CD4-positive, alpha-beta memory T cell (primary cell): Measurements from ENCODE around the gene C17orf100. TPM values are rescaled to one million over a fixed set of nuclear protein-coding genes. Genes with fewer than 3 reads are reported as not detected.

ENCODE experiments used
- CTCF ChIA-PET: fragments of 350-600 bp; sonication (Branson Sonifier 250); formaldehyde crosslinking; loops from one replicate; lab custom pipeline; 2021; ENCODE audit warnings: inconsistent platforms; ENCODE audit not compliant: partially characterized antibody; lab: Charles Lee
- POLR2A ChIA-PET: fragments of 350-600 bp; sonication (Branson Sonifier 250); formaldehyde crosslinking; loops from one replicate; lab custom pipeline; 2021; ENCODE audit not compliant: partially characterized antibody; lab: Charles Lee
- DNase-seq, 5 donors: peaks; one replicate each; pipeline versions ENCODE4 v3.0.0 to v3.0.0-alpha.2; 2020 to 2022; ENCODE audit warnings: mixed read lengths in 1 of 5
- H3K27ac ChIP-seq: one replicate; pipeline ENCODE4 v1.7.0; 2013; ENCODE audit warnings: low read depth, low read length
- H3K27me3 ChIP-seq: 2 replicates; pipeline ENCODE4 v1.7.0; 2013; ENCODE audit warnings: mild to moderate bottlenecking, low read length, moderate library complexity; ENCODE audit not compliant: insufficient read depth
- H3K36me3 ChIP-seq: 2 replicates; pipeline ENCODE4 v1.7.0; 2013; ENCODE audit warnings: mild to moderate bottlenecking, low read length, moderate library complexity; ENCODE audit not compliant: insufficient read depth
- H3K4me1 ChIP-seq: 2 replicates; pipeline ENCODE4 v1.7.0; 2013; ENCODE audit warnings: mild to moderate bottlenecking, low read length, moderate library complexity; ENCODE audit not compliant: insufficient read depth
- H3K4me3 ChIP-seq, 2 donors: one replicate each; pipeline ENCODE4 v1.7.0; 2013; ENCODE audit warnings: low read length in 2 of 2, mild to moderate bottlenecking in 1 of 2
- H3K9me3 ChIP-seq, 2 donors: one replicate each; pipeline ENCODE4 v1.7.0; 2013; ENCODE audit warnings: low read length in 2 of 2, control low read depth in 1 of 2; ENCODE audit not compliant: control insufficient read depth in 1 of 2
- H3K27ac Mint-ChIP-seq, 7 donors: one replicate each; pipeline ENCODE4 v1.8.0; 2020 to 2021; ENCODE audit warnings: mixed read lengths in 7 of 7, mild to moderate bottlenecking in 6 of 7, inconsistent platforms in 3 of 7, moderate library complexity in 3 of 7
- H3K27me3 Mint-ChIP-seq, 2 donors: one replicate each; pipeline ENCODE4 v1.8.0; 2020 to 2021; ENCODE audit warnings: mixed read lengths in 2 of 2
- H3K36me3 Mint-ChIP-seq, 2 donors: one replicate each; pipeline ENCODE4 v1.8.0; 2020 to 2021; ENCODE audit warnings: mixed read lengths in 2 of 2, inconsistent platforms in 1 of 2, mild to moderate bottlenecking in 1 of 2
- H3K4me1 Mint-ChIP-seq, 4 donors: one replicate each; pipeline ENCODE4 v1.8.0; 2020 to 2021; ENCODE audit warnings: mixed read lengths in 4 of 4, mild to moderate bottlenecking in 1 of 4
- H3K4me3 Mint-ChIP-seq, 8 donors: one replicate each; pipeline ENCODE4 v1.8.0; 2020 to 2021; ENCODE audit warnings: mixed read lengths in 8 of 8, mild to moderate bottlenecking in 7 of 8, moderate library complexity in 6 of 8, inconsistent platforms in 3 of 8
- H3K9me3 Mint-ChIP-seq, 8 donors: one replicate each; pipeline ENCODE4 v1.8.0; 2020 to 2021; ENCODE audit warnings: mixed read lengths in 8 of 8, mild to moderate bottlenecking in 5 of 8, inconsistent platforms in 3 of 8, moderate library complexity in 1 of 8
- intact Hi-C: fragments of 100-400 bp; cut with micrococcal nuclease; formaldehyde crosslinking; loops from one replicate; pipeline ENCODE4 v1.15.1; 2023
- polyA plus RNA-seq, 2 donors: library from polyadenylated mRNA; unstranded; fragments of 300-500 nt; fragmentation: Illumina TruSeq; gene quantifications; one replicate each; pipeline ENCODE4 v1.2.3, GENCODE V29; 2021
- total RNA-seq, 2 experiments: library from RNA; stranded (reverse); gene quantifications; one replicate each; pipeline ENCODE4 v1.2.3, GENCODE V29; 2021

The C17orf100 gene
- total and polyA plus RNA-seq, 4 experiments from 2014 or later: 4.0 to 4.7 (median 4.3) TPM

DNA sequence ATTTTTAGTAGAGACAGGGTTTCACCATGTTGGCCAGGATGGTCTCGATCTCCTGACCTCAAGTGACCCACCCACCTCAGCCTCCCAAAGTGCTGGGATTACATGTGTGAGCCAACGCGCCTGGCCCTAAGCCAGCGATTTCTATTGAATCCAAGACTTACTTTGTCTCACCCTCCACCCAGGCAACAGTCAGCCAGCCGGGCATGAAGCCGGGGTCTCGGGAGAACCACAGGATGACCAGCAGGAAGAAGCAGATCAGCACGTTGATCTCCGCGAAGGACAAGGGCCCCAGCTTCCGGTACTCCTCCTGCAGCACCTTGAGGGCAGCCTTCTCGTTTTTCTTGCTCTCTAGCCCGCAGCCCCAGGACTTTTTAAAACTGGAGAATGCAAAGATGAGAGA, 44.0 kb downstream of the C17orf100 start:
- H3K27me3 ChIP-seq: no peaks in the 10 kb centered on the region
- H3K27ac ChIP-seq: no peak overlapping the region
- ChIA-PET POLR2A (no interaction called here), CTCF (no interaction called here)
- no peak overlapping the region for H3K4me3 Mint-ChIP-seq
- no peak for DNase-seq
- no peaks in the 10 kb centered on the region for H3K36me3 ChIP-seq
- no peaks in the 10 kb centered on the region for H3K9me3 Mint-ChIP-seq
- no peak overlapping the region for H3K27ac Mint-ChIP-seq
- peaks cover 7 to 27% of the 10 kb centered on the region in 2 donors for H3K27me3 Mint-ChIP-seq
- no peak overlapping the region for H3K4me3 ChIP-seq
- H3K4me1 Mint-ChIP-seq: no peaks in the 10 kb centered on the region
- no peaks in the 10 kb centered on the region for H3K9me3 ChIP-seq
- H3K4me1 ChIP-seq: no peaks in the 10 kb centered on the region
- no peaks in the 10 kb centered on the region for H3K36me3 Mint-ChIP-seq
- intact Hi-C loops: no loop called here

- no peaks in the 10 kb centered on the region for H3K9me3 ChIP-seq
- ChIA-PET CTCF (no interaction called here), POLR2A (no interaction called here)
- no peak for DNase-seq
- intact Hi-C loops: no loop called here
- Mint-ChIP-seq H3K9me3 (no peaks in the 10 kb centered on the region), H3K4me3 (no peak overlapping the region), H3K4me1 (no peaks in the 10 kb centered on the region), H3K27ac (no peak overlapping the region), H3K36me3 (no peaks in the 10 kb centered on the region), H3K27me3 (peaks cover 4 to 17% of the 10 kb centered on the region in 2 donors)
- H3K27me3 ChIP-seq: no peaks in the 10 kb centered on the region
- H3K27ac ChIP-seq: no peak overlapping the region
- H3K36me3 ChIP-seq: no peaks in the 10 kb centered on the region
- no peaks in the 10 kb centered on the region for H3K4me1 ChIP-seq
- no peak overlapping the region for H3K4me3 ChIP-seq
Observed at GRCh38 chr17:6696906-6697305, 45.3 kb downstream of the C17orf100 start.

DNA sequence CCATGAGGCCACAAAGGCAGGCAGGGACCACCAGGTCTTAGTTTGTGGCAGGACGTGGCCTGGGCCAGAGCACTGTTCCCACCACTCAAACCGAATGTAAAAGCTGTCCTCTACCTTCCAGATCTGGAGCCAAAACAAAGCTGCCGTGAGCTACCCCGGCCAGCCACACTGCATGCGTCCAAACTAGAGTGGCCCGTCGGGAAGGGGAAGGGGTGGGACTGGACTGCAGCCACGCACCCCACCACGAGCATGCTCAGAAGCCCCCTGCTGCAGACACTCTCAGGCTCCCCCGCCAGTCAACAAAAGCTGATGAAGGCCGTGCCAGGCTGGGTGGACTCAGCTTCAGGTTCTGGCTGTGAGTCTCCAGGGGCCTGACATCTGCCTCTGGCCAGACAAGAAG, 46.4 kb downstream of the C17orf100 start:
- CTCF ChIA-PET: interaction anchor here (0.6 kb wide), 1 partner anchor 26 kb away, joined by 4 read pairs; no protein-coding TSS in a partner anchor
- Mint-ChIP-seq H3K27ac (no peak overlapping the region), H3K9me3 (no peaks in the 10 kb centered on the region), H3K4me3 (no peak overlapping the region), H3K36me3 (no peaks in the 10 kb centered on the region), H3K4me1 (no peaks in the 10 kb centered on the region), H3K27me3 (peaks cover 3 to 14% of the 10 kb centered on the region in 2 donors)
- H3K27ac ChIP-seq: no peak overlapping the region
- no peaks in the 10 kb centered on the region for H3K9me3 ChIP-seq
- DNase-seq: no peak
- H3K4me1 ChIP-seq: no peaks in the 10 kb centered on the region
- no peak overlapping the region for H3K4me3 ChIP-seq
- no peaks in the 10 kb centered on the region for H3K27me3 ChIP-seq
- intact Hi-C loops: no loop called here
- POLR2A ChIA-PET: no interaction called here
- H3K36me3 ChIP-seq: no peaks in the 10 kb centered on the region

DNA sequence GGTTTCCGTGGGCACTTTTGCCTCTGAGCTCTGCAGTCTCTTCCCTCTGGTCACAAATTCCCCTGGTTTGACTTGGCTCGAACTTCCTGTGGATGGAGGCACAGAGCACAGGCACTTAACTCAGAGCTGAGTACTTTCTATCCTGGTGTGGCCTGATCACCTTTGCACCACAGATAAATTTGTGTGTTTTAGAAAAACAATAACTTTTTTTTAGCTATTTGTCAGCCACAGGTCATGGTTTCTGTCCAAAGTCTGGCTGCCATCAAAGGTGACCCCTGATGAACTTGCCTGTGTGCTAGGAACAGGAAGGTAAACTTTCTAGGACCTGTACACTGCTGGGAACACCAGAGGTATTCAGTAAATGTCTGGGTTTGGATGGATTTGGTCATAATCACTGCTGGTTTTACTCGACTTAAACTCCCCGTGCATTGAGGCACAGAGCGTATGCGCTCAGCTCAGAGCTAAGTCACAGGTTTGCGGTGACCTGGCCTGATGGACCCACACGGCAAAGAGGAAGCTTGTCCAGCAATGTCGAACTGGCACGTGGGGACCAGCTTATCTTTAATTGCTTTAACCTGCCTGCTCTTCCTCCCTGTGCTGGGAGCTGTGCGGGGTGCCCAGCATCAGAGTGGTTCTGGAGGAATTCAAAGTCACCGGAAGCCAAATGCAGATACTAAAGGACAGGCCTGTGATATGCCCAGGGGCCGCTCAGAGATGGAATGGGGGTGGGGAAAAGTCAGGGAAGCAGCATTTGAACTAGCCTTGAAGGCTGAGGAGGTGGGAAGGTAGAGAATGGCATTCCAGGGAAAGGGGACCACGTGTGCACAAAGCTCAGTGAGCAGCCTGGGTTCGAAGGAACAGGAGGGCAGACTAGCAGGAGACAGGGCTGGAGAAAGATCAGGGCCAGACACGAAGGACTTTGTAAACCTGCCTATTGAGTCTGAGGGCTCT, 48.7 kb downstream of the C17orf100 start:
- H3K27ac Mint-ChIP-seq: peak overlapping the region in 1 of 7 donors; percentile 61
- intact Hi-C loops: no loop called here
- H3K4me1 Mint-ChIP-seq: no peaks in the 10 kb centered on the region
- no peak for DNase-seq
- no peaks in the 10 kb centered on the region for H3K9me3 Mint-ChIP-seq
- ChIA-PET CTCF (no interaction called here), POLR2A (no interaction called here)
- Histone ChIP-seq H3K27ac (no peak overlapping the region), H3K36me3 (no peaks in the 10 kb centered on the region), H3K27me3 (no peaks in the 10 kb centered on the region), H3K4me1 (no peaks in the 10 kb centered on the region), H3K9me3 (no peaks in the 10 kb centered on the region), H3K4me3 (no peak overlapping the region)
- peaks cover 1 to 4% of the 10 kb centered on the region in 2 donors for H3K27me3 Mint-ChIP-seq
- no peak overlapping the region for H3K4me3 Mint-ChIP-seq
- H3K36me3 Mint-ChIP-seq: no peaks in the 10 kb centered on the region

DNA sequence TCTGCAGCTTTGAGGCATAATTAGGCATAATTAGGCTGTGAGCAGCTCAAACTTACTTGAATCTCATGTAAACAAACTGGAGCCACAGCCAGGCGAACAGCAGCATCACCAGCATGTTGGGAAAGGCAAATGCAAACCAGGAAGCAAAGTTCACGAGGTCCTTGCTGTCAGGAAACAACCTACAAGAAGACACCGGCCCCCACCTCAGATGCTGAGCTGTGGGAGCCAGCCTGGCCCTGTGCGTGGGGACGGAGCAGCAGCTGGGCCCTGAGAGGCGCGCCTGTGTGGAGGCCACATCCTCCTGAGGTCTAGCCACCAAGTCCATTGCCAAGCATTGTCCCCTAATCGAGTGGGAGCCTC, 49.4 kb downstream of the C17orf100 start:
- no peak overlapping the region for H3K27ac ChIP-seq
- Mint-ChIP-seq H3K4me3 (no peak overlapping the region), H3K9me3 (no peaks in the 10 kb centered on the region), H3K36me3 (no peaks in the 10 kb centered on the region), H3K27me3 (peaks cover 2% of the 10 kb centered on the region in 2 donors), H3K27ac (peak overlapping the region in 1 of 7 donors; percentile 61), H3K4me1 (no peaks in the 10 kb centered on the region)
- H3K9me3 ChIP-seq: no peaks in the 10 kb centered on the region
- no peak overlapping the region for H3K4me3 ChIP-seq
- ChIA-PET CTCF (no interaction called here), POLR2A (no interaction called here)
- intact Hi-C loops: no loop called here
- no peaks in the 10 kb centered on the region for H3K36me3 ChIP-seq
- no peaks in the 10 kb centered on the region for H3K27me3 ChIP-seq
- no peak for DNase-seq
- no peaks in the 10 kb centered on the region for H3K4me1 ChIP-seq

DNA sequence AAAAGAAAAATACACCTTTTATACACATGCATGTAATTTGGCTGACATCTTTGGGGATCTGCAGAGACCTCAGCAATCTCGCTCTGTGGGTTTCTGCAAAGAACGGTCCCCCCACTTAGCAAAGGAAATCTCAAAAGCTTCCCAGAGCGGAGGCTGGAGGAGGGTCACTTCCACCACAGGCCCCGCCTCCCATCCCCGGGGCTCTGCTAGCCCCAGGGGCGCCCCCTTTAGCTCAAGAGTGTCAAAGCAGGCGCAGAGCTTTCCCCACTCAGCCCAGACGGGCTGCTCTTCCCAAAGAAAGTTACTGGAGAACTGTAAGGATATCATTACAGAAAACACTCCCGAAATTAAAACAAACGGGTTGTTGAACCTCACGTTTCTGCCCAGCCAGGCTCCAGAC, 50.2 kb downstream of the C17orf100 start:
- POLR2A ChIA-PET: no interaction called here
- Histone ChIP-seq H3K9me3 (no peaks in the 10 kb centered on the region), H3K36me3 (no peaks in the 10 kb centered on the region), H3K27ac (no peak overlapping the region), H3K4me3 (no peak overlapping the region), H3K4me1 (no peaks in the 10 kb centered on the region), H3K27me3 (peaks cover 5% of the 10 kb centered on the region)
- no peaks in the 10 kb centered on the region for H3K9me3 Mint-ChIP-seq
- CTCF ChIA-PET: interaction anchor here (1.8 kb wide), 1 partner anchor 229 kb away, joined by 5 read pairs; no protein-coding TSS in a partner anchor
- DNase-seq: peak in 1 of 5 donors; percentile 9
- H3K27me3 Mint-ChIP-seq: peaks cover 4 to 7% of the 10 kb centered on the region in 2 donors
- intact Hi-C loops: no loop called here
- H3K4me1 Mint-ChIP-seq: no peaks in the 10 kb centered on the region
- no peaks in the 10 kb centered on the region for H3K36me3 Mint-ChIP-seq
- no peak overlapping the region for H3K4me3 Mint-ChIP-seq
- H3K27ac Mint-ChIP-seq: no peak overlapping the region

- Histone ChIP-seq H3K36me3 (no peaks in the 10 kb centered on the region), H3K9me3 (no peaks in the 10 kb centered on the region), H3K27me3 (peaks cover 6% of the 10 kb centered on the region), H3K27ac (no peak overlapping the region), H3K4me3 (no peak overlapping the region), H3K4me1 (no peaks in the 10 kb centered on the region)
- H3K27me3 Mint-ChIP-seq: peaks cover 7 to 13% of the 10 kb centered on the region in 2 donors
- POLR2A ChIA-PET: no interaction called here
- intact Hi-C loops: no loop called here
- DNase-seq: no peak
- no peaks in the 10 kb centered on the region for H3K9me3 Mint-ChIP-seq
- H3K4me1 Mint-ChIP-seq: no peaks in the 10 kb centered on the region
- no peaks in the 10 kb centered on the region for H3K36me3 Mint-ChIP-seq
- peak overlapping the region in 1 of 8 donors; percentile 21 for H3K4me3 Mint-ChIP-seq
- CTCF ChIA-PET: interaction anchor here (0.7 to 1.8 kb wide), 2 partner anchors 31 to 230 kb away, joined by 3 to 5 read pairs; no protein-coding TSS in a partner anchor
- H3K27ac Mint-ChIP-seq: no peak overlapping the region
Observed at GRCh38 chr17:6702567-6703215, 51.1 kb downstream of the C17orf100 start.
